ENCODE results near the gene SERAC1.

- TF ChIP-seq POLR2AphosphoS5 (IDR thresholded peaks at IDR 0.05; ENCODE audit: low read depth, low read length) = no peak
- TF ChIP-seq TAF1 (IDR thresholded peaks at IDR 0.05; ENCODE audit: borderline replicate concordance, insufficient read depth, low read length) = no peak
Measured at GRCh38 chr6:158158748-158159147, 9.3 kb downstream of the SERAC1 start.

Measured in PFSK-1 (cell line).